NOMO-1 (cell line): ENCODE measurements around the gene TGIF1.

Experiments
- DNase-seq, 2 experiments: peaks; one replicate each; lab custom pipeline; 2025; ENCODE audit not compliant: unreplicated experiment in 2 of 2; lab: John Stamatoyannopoulos, UW

Gene TGIF1

GRCh38 chr18:3429121-3429520, 20.9 kb upstream of the TGIF1 start:
- no peak for DNase-seq

- no peak for DNase-seq
Observed at GRCh38 chr18:3434685-3435084, 15.3 kb upstream of the TGIF1 start.

GRCh38 chr18:3440341-3440740, 9.6 kb upstream of the TGIF1 start:
- no peak for DNase-seq

GRCh38 chr18:3441290-3441689, 8.7 kb upstream of the TGIF1 start:
- DNase-seq, result no peak

GRCh38 chr18:3442919-3443318, 7.1 kb upstream of the TGIF1 start:
- DNase-seq, result no peak

GRCh38 chr18:3444296-3444695, 5.7 kb upstream of the TGIF1 start:
- no peak for DNase-seq

- DNase-seq, result no peak
Observed at GRCh38 chr18:3444954-3445353, 5.0 kb upstream of the TGIF1 start.

GRCh38 chr18:3447068-3447894, 2.7 kb upstream of the TGIF1 start:
- DNase-seq, result peak in 1 of 2 experiments; percentile 27

GRCh38 chr18:3447895-3448837, 1.8 kb upstream of the TGIF1 start:
- peak; percentile 94 for DNase-seq

GRCh38 chr18:3448838-3449511, 997 bp upstream of the TGIF1 start:
- DNase-seq, result peak; percentile 85 to 90

- no peak for DNase-seq
Observed at GRCh38 chr18:3449512-3450011, 410 bp upstream of the TGIF1 start.

GRCh38 chr18:3450799-3451182, 819 bp downstream of the TGIF1 start:
- no peak for DNase-seq

- peak; percentile 52 to 55 for DNase-seq
Observed at GRCh38 chr18:3451183-3451988, 1.4 kb downstream of the TGIF1 start.

GRCh38 chr18:3451989-3452749, 2.2 kb downstream of the TGIF1 start:
- no peak for DNase-seq

- no peak for DNase-seq
Observed at GRCh38 chr18:3452750-3453539, 3.0 kb downstream of the TGIF1 start.

GRCh38 chr18:3453540-3454364, 3.8 kb downstream of the TGIF1 start:
- peak; percentile 22 to 63 for DNase-seq

GRCh38 chr18:3454365-3455089, 4.6 kb downstream of the TGIF1 start:
- DNase-seq, result peak; percentile 18 to 60
